OCI-LY1 (cell line): ENCODE data around the gene FOXN3.

Experiments
- H2AFZ ChIP-seq: fragments of 200-600 bp; sonication (generic), shearing (Covaris generic); 2 replicates; pipeline ENCODE4 v1.6.0; 2014; ENCODE audit warnings: antibody characterized with exemption, mild to moderate bottlenecking, low read length
- H3F3A ChIP-seq: fragments of 200-600 bp; sonication (generic), shearing (Covaris generic); 2 replicates; pipeline ENCODE4 v1.6.0; 2014; ENCODE audit warnings: mild to moderate bottlenecking, antibody characterized with exemption, low read length, moderate library complexity; ENCODE audit not compliant: insufficient read depth
- H3K27ac ChIP-seq: fragments of 200-600 bp; sonication (generic); 2 replicates; pipeline ENCODE4 v1.5.1; 2014; ENCODE audit warnings: low read length, mixed run types, mild to moderate bottlenecking, low read depth; ENCODE audit not compliant: poor library complexity, severe bottlenecking
- H3K27me3 ChIP-seq: fragments of 200-600 bp; sonication (generic); 2 replicates; pipeline ENCODE4 v1.6.0; 2014; ENCODE audit warnings: antibody characterized with exemption, mild to moderate bottlenecking, low read length, moderate library complexity; ENCODE audit not compliant: insufficient read depth
- H3K36me3 ChIP-seq: fragments of 200-600 bp; sonication (generic); 2 replicates; pipeline ENCODE4 v1.6.1; 2014; ENCODE audit warnings: mild to moderate bottlenecking, antibody characterized with exemption, low read length, moderate library complexity, mixed read lengths; ENCODE audit not compliant: insufficient read depth
- H3K4me1 ChIP-seq: fragments of 200-600 bp; sonication (generic); 2 replicates; pipeline ENCODE4 v1.5.1; 2014; ENCODE audit warnings: mild to moderate bottlenecking, low read length, moderate library complexity; ENCODE audit not compliant: insufficient read depth, severe bottlenecking
- H3K4me2 ChIP-seq: fragments of 200-600 bp; sonication (generic), shearing (Covaris generic); 2 replicates; pipeline ENCODE4 v1.6.1; 2014; ENCODE audit warnings: low read length
- H3K4me3 ChIP-seq: fragments of 200-600 bp; sonication (generic); 2 replicates; pipeline ENCODE4 v1.5.1; 2014; ENCODE audit warnings: low read length, low read depth, mild to moderate bottlenecking, mixed read lengths; ENCODE audit not compliant: poor library complexity, severe bottlenecking
- H3K79me2 ChIP-seq: fragments of 200-600 bp; shearing (Covaris generic); 2 replicates; pipeline ENCODE4 v1.6.1; 2016; ENCODE audit warnings: mixed run types, low read length, mixed read lengths; ENCODE audit not compliant: insufficient read depth
- H3K9ac ChIP-seq: fragments of 200-600 bp; sonication (generic), shearing (Covaris generic); 2 replicates; pipeline ENCODE4 v1.6.1; 2014; ENCODE audit warnings: mild to moderate bottlenecking, low read length, mixed read lengths
- H3K9me2 ChIP-seq: fragments of 200-600 bp; sonication (generic), shearing (Covaris generic); 2 replicates; pipeline ENCODE4 v1.6.1; 2014; ENCODE audit warnings: low read depth, mild to moderate bottlenecking, low read length, mixed read lengths
- H3K9me3 ChIP-seq: fragments of 200-600 bp; shearing (Covaris generic); 2 replicates; pipeline ENCODE4 v1.6.1; 2014; ENCODE audit warnings: low read length, mixed read lengths
- H4K20me1 ChIP-seq: fragments of 200-600 bp; sonication (generic), shearing (Covaris generic); 2 replicates; pipeline ENCODE4 v1.6.0; 2016; ENCODE audit warnings: mild to moderate bottlenecking, low read length; ENCODE audit not compliant: insufficient read depth
- CTCF ChIP-seq: fragments of 200-600 bp; sonication (generic), shearing (Covaris generic); IDR thresholded peaks from 2 replicates; pipeline ENCODE4 v1.5.1; 2017; ENCODE audit warnings: mild to moderate bottlenecking, antibody characterized with exemption, low read length, moderate library complexity, mixed read lengths
- EZH2 ChIP-seq: fragments of 200-600 bp; sonication (generic), shearing (Covaris generic); IDR thresholded peaks from 2 replicates; pipeline ENCODE4 v1.8.0; 2017; ENCODE audit warnings: borderline replicate concordance, mixed run types, mild to moderate bottlenecking, antibody characterized with exemption, low read length, moderate library complexity, mixed read lengths

The FOXN3 gene

DNA sequence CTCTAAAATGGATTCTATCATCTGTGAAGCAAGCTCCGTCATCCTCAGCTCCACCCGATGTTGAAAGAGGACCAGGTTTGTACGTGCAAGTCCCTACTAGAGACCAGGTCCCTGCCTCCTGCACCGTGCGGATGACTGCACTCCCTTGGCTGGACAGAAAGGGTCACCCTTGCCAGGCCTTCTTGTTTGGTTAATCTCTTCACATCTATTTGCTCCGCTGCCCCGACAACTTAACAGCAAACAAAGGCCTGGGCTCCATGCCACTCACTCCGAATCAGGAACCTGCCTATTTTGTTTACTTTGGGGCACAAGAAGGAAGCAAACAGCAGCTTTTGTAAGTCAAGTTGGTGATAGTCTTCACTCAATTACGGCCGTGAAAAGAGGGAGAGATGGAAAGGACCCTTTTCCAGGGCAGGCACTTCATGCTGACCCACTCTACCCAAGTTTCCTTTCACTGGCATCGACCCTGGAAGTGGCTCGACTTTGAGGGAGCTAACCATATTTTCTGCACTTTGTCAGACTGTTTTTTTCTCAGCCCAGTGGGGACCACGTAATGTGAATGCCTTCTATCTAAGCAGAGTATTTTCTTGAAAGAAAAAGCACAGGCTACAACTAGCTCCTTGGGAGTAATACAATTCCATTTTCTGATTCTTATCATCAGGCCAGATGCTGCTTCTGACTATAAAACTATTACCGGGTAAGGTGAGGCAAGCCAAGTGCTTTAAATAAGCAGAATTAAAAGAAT is 202.6 kb downstream of the FOXN3 start:
- Histone ChIP-seq H3K27me3 (no peaks in the 10 kb centered on the region), H3K36me3 (0 out of 2 replicates have a peak, but pooled peaks cover under 1% of the 10 kb centered on the region), H2AFZ (no peak overlapping the region), H3K9me3 (no peaks in the 10 kb centered on the region), H4K20me1 (no peaks in the 10 kb centered on the region), H3K4me1 (peaks cover 7% of the 10 kb centered on the region), H3K79me2 (no peaks in the 10 kb centered on the region), H3K9me2 (no peaks in the 10 kb centered on the region), H3K27ac (no peak overlapping the region), H3F3A (no peaks in the 10 kb centered on the region), H3K4me2 (no peak overlapping the region), H3K4me3 (no peak overlapping the region), H3K9ac (no peak overlapping the region)
- TF ChIP-seq CTCF (no peak), EZH2 (no peak)

DNA sequence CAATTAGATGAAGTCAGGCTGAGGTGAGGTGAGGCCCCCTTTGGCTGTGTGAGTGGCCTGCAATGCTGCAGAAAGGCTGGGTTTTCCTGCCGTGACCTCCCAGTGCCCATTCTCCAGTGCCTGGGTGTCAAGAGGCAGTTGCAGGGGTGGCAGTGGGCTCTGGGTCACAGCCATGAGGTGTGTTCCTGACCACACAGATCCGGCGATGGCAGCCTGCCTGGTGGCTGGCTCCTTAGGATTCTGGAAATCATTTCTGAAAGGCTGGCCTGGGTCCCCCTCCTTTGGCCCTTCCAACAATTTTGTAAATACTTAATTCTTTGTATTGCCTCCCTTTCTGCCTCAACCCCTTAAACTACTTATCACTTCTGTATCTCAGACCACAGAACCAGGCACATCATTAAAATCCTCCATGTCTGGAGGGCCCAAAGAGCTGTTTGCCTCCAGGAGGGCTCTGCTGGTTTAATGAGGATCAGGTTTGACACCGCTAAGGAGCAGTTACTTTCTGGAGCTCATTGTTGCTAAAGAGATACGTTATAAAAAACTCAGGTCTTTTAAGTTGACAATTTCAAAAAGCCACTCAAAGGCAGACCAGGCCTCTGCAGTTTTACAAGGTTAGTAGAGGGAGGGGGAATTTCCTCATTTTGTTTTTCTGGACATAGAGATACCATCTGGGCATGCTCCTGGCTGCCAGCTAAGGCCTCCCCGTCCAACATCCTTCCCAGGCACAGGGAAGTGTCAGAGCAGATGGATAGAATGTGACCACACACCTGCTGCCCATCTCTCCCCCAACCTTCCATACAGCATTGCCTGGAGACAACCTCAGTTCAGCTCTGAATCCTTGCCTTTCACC is 204.4 kb downstream of the FOXN3 start:
- Histone ChIP-seq H3K4me3 (no peak overlapping the region), H3K9me3 (no peaks in the 10 kb centered on the region), H3K9me2 (no peaks in the 10 kb centered on the region), H3K79me2 (no peaks in the 10 kb centered on the region), H3K27me3 (no peaks in the 10 kb centered on the region), H3K4me2 (no peak overlapping the region), H3K9ac (no peak overlapping the region), H2AFZ (no peak overlapping the region), H3K27ac (no peak overlapping the region), H4K20me1 (no peaks in the 10 kb centered on the region), H3K36me3 (no peaks in the 10 kb centered on the region), H3F3A (no peaks in the 10 kb centered on the region), H3K4me1 (peaks cover 13% of the 10 kb centered on the region)
- no peak for TF ChIP-seq CTCF
- no peak for TF ChIP-seq EZH2

- Histone ChIP-seq H3K9me2 (no peaks in the 10 kb centered on the region), H3F3A (no peaks in the 10 kb centered on the region), H2AFZ (no peak overlapping the region), H4K20me1 (no peaks in the 10 kb centered on the region), H3K4me2 (no peak overlapping the region), H3K27ac (no peak overlapping the region), H3K9ac (no peak overlapping the region), H3K9me3 (no peaks in the 10 kb centered on the region), H3K27me3 (no peaks in the 10 kb centered on the region), H3K36me3 (0 out of 2 replicates have a peak, but pooled peaks cover 9% of the 10 kb centered on the region), H3K4me3 (no peak overlapping the region), H3K79me2 (no peaks in the 10 kb centered on the region), H3K4me1 (peaks cover 13% of the 10 kb centered on the region)
- TF ChIP-seq EZH2 (no peak), CTCF (no peak)
Observed at GRCh38 chr14:89209558-89209957, 207.5 kb downstream of the FOXN3 start.
